Breast epithelium (tissue), 3 donors: ENCODE results near the gene FSTL4.

ENCODE experiments used
- CTCF ChIP-seq, 3 donors: fragments of 450-650 bp; IDR thresholded peaks; one replicate each; pipeline ENCODE4 v1.5.1; 2016 to 2017; ENCODE audit warnings: antibody characterized with exemption in 3 of 3, mild to moderate bottlenecking in 3 of 3, moderate library complexity in 3 of 3
- POLR2AphosphoS5 ChIP-seq, 3 donors: sonication (generic); formaldehyde crosslinking; IDR thresholded peaks; one replicate each; pipeline ENCODE4 v1.6.1; 2017; ENCODE audit warnings: antibody characterized with exemption in 3 of 3

DNA sequence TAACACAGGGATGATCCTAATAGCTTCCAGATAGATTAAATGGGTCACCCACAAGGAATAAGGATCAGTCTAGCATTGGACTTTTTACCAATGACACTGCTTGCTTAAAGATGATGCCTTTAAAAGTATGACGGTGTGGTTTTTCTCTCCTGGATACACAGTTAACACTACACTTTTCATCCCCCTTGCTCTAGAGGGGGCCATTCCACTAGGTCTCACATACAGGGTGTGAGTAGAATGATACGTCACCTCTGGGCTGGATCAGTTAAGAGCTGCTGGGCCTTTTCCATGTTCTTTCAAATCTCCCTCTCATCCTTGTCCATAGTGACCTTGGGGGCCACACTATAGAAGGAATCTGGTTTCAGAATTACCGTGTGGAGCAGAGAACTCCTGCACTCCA, 140.6 kb downstream of the FSTL4 start:
- TF ChIP-seq CTCF (IDR thresholded peaks at IDR 0.05) (no peak), POLR2AphosphoS5 (IDR thresholded peaks at IDR 0.05) (no peak)
